DMS79 (cell line): Measurements from ENCODE around the gene OLFM3.

Experiments used
- DNase-seq: peaks from one replicate; lab custom pipeline; 2025; lab: John Stamatoyannopoulos, UW

Gene OLFM3

GRCh38 chr1:101996825-101997465 is at the start of gene OLFM3:
TSS of gene OLFM3 (minus strand) at chr1:101996926.
- no peak for DNase-seq

- no peak for DNase-seq
Measured at GRCh38 chr1:102045752-102046151, 49.0 kb upstream of the OLFM3 start.

- no peak for DNase-seq
Measured at GRCh38 chr1:102032534-102032933, 35.8 kb upstream of the OLFM3 start.

GRCh38 chr1:102019530-102019929 is 22.8 kb upstream of the OLFM3 start:
- no peak for DNase-seq

- DNase-seq, result no peak
Measured at GRCh38 chr1:102015728-102016127, 19.0 kb upstream of the OLFM3 start.

- no peak for DNase-seq
Measured at GRCh38 chr1:102002057-102002456, 5.3 kb upstream of the OLFM3 start.

- no peak for DNase-seq
Measured at GRCh38 chr1:101995984-101996745, 561 bp downstream of the OLFM3 start.

GRCh38 chr1:101993710-101994109 is 3.0 kb downstream of the OLFM3 start:
- DNase-seq, result no peak

- DNase-seq, result no peak
Measured at GRCh38 chr1:101992821-101993575, 3.7 kb downstream of the OLFM3 start.

- no peak for DNase-seq
Measured at GRCh38 chr1:101980974-101981373, 15.8 kb downstream of the OLFM3 start.

- no peak for DNase-seq
Measured at GRCh38 chr1:101977266-101977665, 19.5 kb downstream of the OLFM3 start.

GRCh38 chr1:101976161-101976560 is 20.6 kb downstream of the OLFM3 start:
- no peak for DNase-seq

GRCh38 chr1:101975371-101975770 is 21.4 kb downstream of the OLFM3 start:
- no peak for DNase-seq

- DNase-seq, result no peak
Measured at GRCh38 chr1:101974599-101975274, 22.0 kb downstream of the OLFM3 start.

- DNase-seq, result no peak
Measured at GRCh38 chr1:101971304-101971703, 25.4 kb downstream of the OLFM3 start.

GRCh38 chr1:101967871-101968270 is 28.9 kb downstream of the OLFM3 start:
- DNase-seq, result no peak

- DNase-seq, result no peak
Measured at GRCh38 chr1:101965341-101965740, 31.4 kb downstream of the OLFM3 start.

- no peak for DNase-seq
Measured at GRCh38 chr1:101964708-101965107, 32.0 kb downstream of the OLFM3 start.

GRCh38 chr1:101960142-101960541 is 36.6 kb downstream of the OLFM3 start:
- no peak for DNase-seq

- no peak for DNase-seq
Measured at GRCh38 chr1:101959456-101959855, 37.3 kb downstream of the OLFM3 start.

GRCh38 chr1:101957771-101958170 is 39.0 kb downstream of the OLFM3 start:
- DNase-seq, result no peak

GRCh38 chr1:101953623-101954022 is 43.1 kb downstream of the OLFM3 start:
- no peak for DNase-seq
